ENCODE results near the gene CYP26C1.

CYP26C1 gene

DNA sequence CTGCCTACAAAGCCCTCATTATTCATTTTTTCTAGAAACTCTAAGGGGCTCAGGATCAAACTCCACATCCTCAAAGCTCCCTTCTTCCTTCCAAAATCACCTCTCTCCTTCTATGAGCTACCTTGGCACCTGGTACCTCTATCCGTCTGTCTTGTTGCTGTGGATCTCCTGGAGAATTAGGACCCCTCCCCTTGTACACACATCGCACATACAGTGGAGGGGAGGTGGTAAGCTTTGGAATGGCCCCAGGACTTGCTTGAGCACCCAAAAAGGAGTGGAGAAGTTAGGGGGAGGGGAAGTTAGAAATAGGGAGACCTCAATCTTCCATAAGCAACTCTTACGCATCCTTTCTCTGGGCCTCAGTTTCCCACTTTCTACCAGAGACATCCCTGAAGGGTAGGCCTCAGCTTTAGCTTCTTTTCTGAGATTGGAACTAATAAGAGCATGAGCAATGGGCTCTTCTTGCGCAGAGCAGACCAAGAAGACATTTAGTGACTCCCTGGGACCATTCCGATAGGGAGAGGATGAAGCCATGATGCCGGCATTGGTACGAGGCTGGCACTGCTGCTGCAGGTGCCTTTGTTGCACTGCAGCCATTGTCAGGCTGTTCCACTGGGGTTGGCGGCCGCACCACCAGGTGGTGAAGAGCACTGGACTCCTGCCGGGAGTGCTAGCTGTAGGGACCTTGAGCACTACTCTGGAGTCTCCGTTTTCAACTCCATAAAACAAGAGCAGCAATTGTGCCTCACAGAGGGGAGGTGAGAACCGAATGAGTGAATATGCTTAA is 4.5 kb downstream of the CYP26C1 start:
- H3K27ac ChIP-seq = no peak overlapping the region
- no peak for TF ChIP-seq CTCF (IDR thresholded peaks at IDR 0.05)
- H3K9me3 ChIP-seq = no peaks in the 10 kb centered on the region
- peaks cover 100% of the 10 kb centered on the region for H3K27me3 ChIP-seq
- H3K4me1 ChIP-seq (ENCODE audit: control insufficient read depth in 1 of 2, insufficient read depth in 1 of 2, low read depth in 1 of 2, low read length in 1 of 2) = peaks cover 10 to 12% of the 10 kb centered on the region in 2 experiments
- H3K4me3 ChIP-seq (ENCODE audit: low read depth in 1 of 2, low read length in 1 of 2) = no peak overlapping the region
- H3K36me3 ChIP-seq = peaks cover 7% of the 10 kb centered on the region

GRCh38 chr10:93065675-93066543 is 5.3 kb downstream of the CYP26C1 start:
- peaks cover 100% of the 10 kb centered on the region for H3K27me3 ChIP-seq
- TF ChIP-seq CTCF (IDR thresholded peaks at IDR 0.05) = no peak
- H3K27ac ChIP-seq = no peak overlapping the region
- peaks cover 10 to 12% of the 10 kb centered on the region in 2 experiments for H3K4me1 ChIP-seq (ENCODE audit: control insufficient read depth in 1 of 2, insufficient read depth in 1 of 2, low read depth in 1 of 2, low read length in 1 of 2)
- H3K9me3 ChIP-seq = no peaks in the 10 kb centered on the region
- H3K4me3 ChIP-seq (ENCODE audit: low read depth in 1 of 2, low read length in 1 of 2) = no peak overlapping the region
- no peaks in the 10 kb centered on the region for H3K36me3 ChIP-seq

GRCh38 chr10:93066544-93066913 is 5.9 kb downstream of the CYP26C1 start:
- peaks cover 10 to 12% of the 10 kb centered on the region in 2 experiments for H3K4me1 ChIP-seq (ENCODE audit: control insufficient read depth in 1 of 2, insufficient read depth in 1 of 2, low read depth in 1 of 2, low read length in 1 of 2)
- H3K27me3 ChIP-seq = peaks cover 100% of the 10 kb centered on the region
- H3K9me3 ChIP-seq = no peaks in the 10 kb centered on the region
- TF ChIP-seq CTCF (IDR thresholded peaks at IDR 0.05) = no peak
- H3K4me3 ChIP-seq (ENCODE audit: low read depth in 1 of 2, low read length in 1 of 2) = no peak overlapping the region
- H3K36me3 ChIP-seq = no peaks in the 10 kb centered on the region
- no peak overlapping the region for H3K27ac ChIP-seq

DNA sequence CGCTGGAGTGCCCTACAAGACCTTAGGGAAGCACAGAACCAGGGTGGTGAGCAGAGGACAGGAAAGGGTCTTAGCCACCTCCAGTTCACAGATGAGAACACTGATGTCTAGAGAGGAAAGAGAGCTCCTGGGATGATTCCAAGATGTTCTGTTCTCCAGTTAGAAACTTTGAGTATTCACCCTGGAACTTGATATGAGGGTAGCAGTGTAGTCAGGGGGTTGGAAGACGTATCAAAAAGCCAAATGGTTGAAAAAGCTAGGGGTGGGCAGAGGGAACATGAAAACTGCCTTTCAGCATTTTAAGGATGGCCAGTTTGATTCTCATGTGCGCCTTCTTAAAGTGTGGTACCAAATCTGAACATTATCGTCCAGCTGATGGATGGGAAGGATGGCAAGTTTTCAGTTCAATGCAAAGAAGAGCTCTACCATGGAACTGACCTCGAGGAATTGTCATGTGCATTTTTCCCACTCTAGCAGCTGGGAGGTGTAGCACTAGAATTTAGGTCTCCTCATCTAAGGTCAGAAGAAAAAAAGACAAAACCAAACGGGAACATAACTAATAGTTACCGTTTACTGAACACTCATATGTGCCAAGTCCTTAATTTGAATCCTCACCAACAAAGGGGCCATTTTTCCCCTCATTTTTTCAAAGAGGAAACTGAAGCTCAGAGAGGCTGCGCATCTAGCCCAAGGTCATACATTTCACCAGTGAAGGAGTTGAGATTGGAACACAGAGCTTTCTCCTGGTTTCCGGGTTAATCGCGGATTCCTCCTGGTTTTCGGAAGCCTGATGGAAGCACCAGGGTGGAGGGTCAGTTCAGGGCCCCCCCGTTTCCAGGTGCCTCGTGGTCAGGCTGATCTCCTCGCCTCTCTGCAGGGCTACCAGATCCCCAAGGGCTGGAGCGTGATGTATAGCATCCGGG is 7.1 kb downstream of the CYP26C1 start:
- peaks cover 100% of the 10 kb centered on the region for H3K27me3 ChIP-seq
- no peaks in the 10 kb centered on the region for H3K36me3 ChIP-seq
- no peak overlapping the region for H3K4me3 ChIP-seq (ENCODE audit: low read depth in 1 of 2, low read length in 1 of 2)
- TF ChIP-seq CTCF (IDR thresholded peaks at IDR 0.05) = no peak
- no peaks in the 10 kb centered on the region for H3K9me3 ChIP-seq
- peaks cover 11% of the 10 kb centered on the region in 2 experiments for H3K4me1 ChIP-seq (ENCODE audit: control insufficient read depth in 1 of 2, insufficient read depth in 1 of 2, low read depth in 1 of 2, low read length in 1 of 2)
- H3K27ac ChIP-seq = no peak overlapping the region

All from neutrophil (primary cell).